Gastrocnemius medialis (tissue), 4 donors: ENCODE measurements around the gene ITGAD. TPM values are rescaled to one million over a fixed set of nuclear protein-coding genes. Genes with fewer than 3 reads are reported as not detected.
"Not testable (repeated sequence)": the region's sequence is repeated elsewhere in the genome, so short reads cannot be mapped to it uniquely, and the experiment has no call there.

Experiments used
- ATAC-seq, 2 donors: fragments of 150-250 bp; one replicate each; pipeline ENCODE4 v1.9.1; 2016
- DNase-seq, 2 donors: peaks; one replicate each; pipeline ENCODE4 v3.0.0-alpha.2; 2019
- H3K27ac ChIP-seq, 4 donors: fragments of 200-600 bp; sonication (generic); 1 replicate in 1 of 4; 2 replicates in 3 of 4; pipeline ENCODE4 v1.5.1; 2016 to 2018; ENCODE audit warnings: mild to moderate bottlenecking in 2 of 4, moderate library complexity in 1 of 4
- H3K27me3 ChIP-seq, 3 donors: fragments of 200-600 bp; sonication (generic) in 2 of 3; 1 replicate in 1 of 3; 2 replicates in 2 of 3; pipeline versions ENCODE4 v1.5.1 to v1.6.0; 2016 to 2019; ENCODE audit warnings: mild to moderate bottlenecking in 1 of 3, moderate library complexity in 1 of 3
- H3K36me3 ChIP-seq, 2 donors: fragments of 200-600 bp; sonication (generic) in 1 of 2; one replicate each; pipeline ENCODE4 v1.5.1; 2017 to 2018
- H3K4me1 ChIP-seq, 2 donors: fragments of 200-600 bp; sonication (generic) in 1 of 2; one replicate each; pipeline ENCODE4 v1.5.1; 2016 to 2017; ENCODE audit warnings: mild to moderate bottlenecking in 2 of 2
- H3K4me3 ChIP-seq, 4 donors: fragments of 200-600 bp; sonication (generic) in 3 of 4; 1 replicate in 1 of 4; 2 replicates in 3 of 4; pipeline ENCODE4 v1.5.1; 2016 to 2019; ENCODE audit warnings: mild to moderate bottlenecking in 2 of 4
- H3K9me3 ChIP-seq, 3 donors: fragments of 200-600 bp; sonication (generic) in 2 of 3; 1 replicate in 1 of 3; 2 replicates in 2 of 3; pipeline ENCODE4 v1.5.1; 2016 to 2019
- POLR2A ChIP-seq, 2 donors: fragments of 450-650 bp; IDR thresholded peaks; one replicate each; pipeline ENCODE4 v1.6.1; 2017; ENCODE audit warnings: antibody characterized with exemption in 2 of 2, mild to moderate bottlenecking in 2 of 2, moderate library complexity in 2 of 2
- in situ Hi-C, 4 donors: fragments of 200-750 bp; cut with MboI; loops; one replicate each; pipeline versions ENCODE4 v1.15.0 to v1.8.0; 2017; ENCODE audit warnings: low sequenced_read_pairs in 4 of 4
- intact Hi-C: fragments of 100-400 bp; cut with DNase I; formaldehyde crosslinking; loops from one replicate; pipeline ENCODE4 v1.15.1; 2023; ENCODE audit warnings: low total_unique reads
- total RNA-seq, 4 donors: library from RNA; depleted of rRNA; stranded (reverse); fragments of >200 nt; gene quantifications; one replicate each; pipeline versions ENCODE4 v1.1.0 to v1.2.3, GENCODE V29; 2016
- TF ChIP-seq, protein P1 (sequence below), 5 experiments: fragments of 450-650 bp in 3 of 5; fragments of 200-600 bp in 2 of 5; sonication (generic) in 2 of 5; IDR thresholded peaks in 4 of 5; conservative IDR thresholded peaks in 1 of 5; 1 replicate in 4 of 5; 2 replicates in 1 of 5; pipeline ENCODE4 v1.5.1; 2016 to 2019; ENCODE audit warnings: antibody characterized with exemption in 5 of 5, mild to moderate bottlenecking in 3 of 5, moderate library complexity in 3 of 5

The ITGAD gene
- total RNA-seq, 4 donors from 2014 or later: not detected

DNA sequence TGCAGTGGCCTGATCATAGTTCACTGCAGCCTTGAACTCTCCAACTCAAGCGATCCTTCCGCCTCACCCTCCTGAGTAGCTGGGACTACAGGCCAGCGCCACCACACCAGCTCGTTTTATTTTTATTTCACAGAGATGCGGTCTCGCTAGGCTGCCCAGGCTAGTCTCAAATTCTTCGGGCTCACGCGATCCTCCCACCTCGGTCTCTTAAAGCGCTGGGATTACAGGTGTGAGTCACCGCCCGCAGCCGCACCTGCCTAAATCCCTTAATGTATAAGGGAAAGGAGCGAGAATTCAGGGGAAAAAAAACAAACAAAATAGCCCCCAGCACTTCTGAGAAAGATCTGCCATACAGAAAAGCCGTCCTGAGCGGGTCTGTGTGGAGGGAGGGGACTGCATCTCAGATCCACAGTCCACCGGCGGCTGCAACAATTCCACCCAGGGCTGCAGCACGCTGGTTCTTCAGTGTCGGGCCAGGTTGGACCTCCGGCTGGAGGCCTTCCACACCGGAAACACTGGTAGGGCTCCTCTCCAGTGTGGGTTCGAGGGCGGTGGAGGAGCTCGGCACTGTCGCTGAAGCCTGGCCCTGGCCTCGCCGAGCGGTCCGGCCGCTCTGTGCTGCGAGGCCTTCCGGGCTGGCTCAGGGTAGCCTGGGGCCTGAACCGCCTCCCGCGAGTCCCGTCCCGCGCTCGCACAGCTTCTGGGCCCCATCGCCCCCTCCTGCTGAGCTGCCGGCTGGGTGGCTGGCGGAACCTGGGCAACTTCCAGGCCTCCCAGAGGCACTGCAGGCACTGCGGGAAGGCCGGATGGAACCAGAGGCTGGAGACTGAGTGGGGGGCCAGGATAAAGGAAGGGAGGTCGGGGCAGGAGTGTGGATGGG is 42.4 kb downstream of the ITGAD start:
- no peak overlapping the region for H3K4me3 ChIP-seq
- no peaks in the 10 kb centered on the region for H3K36me3 ChIP-seq
- ATAC-seq: no peak
- intact Hi-C loops (no loop called here), in situ Hi-C loops (loop anchor here in 2 of 4 donors (25.0 kb wide), 2 partner anchors 448 to 473 kb away; partner anchors contain the start of genes HSD3B7 (in 1 of the 2) and SETD1A (in 1 of the 2))
- no peaks in the 10 kb centered on the region for H3K27me3 ChIP-seq
- no peak for TF ChIP-seq POLR2A (IDR thresholded peaks at IDR 0.05)
- TF ChIP-seq, protein P1, sequence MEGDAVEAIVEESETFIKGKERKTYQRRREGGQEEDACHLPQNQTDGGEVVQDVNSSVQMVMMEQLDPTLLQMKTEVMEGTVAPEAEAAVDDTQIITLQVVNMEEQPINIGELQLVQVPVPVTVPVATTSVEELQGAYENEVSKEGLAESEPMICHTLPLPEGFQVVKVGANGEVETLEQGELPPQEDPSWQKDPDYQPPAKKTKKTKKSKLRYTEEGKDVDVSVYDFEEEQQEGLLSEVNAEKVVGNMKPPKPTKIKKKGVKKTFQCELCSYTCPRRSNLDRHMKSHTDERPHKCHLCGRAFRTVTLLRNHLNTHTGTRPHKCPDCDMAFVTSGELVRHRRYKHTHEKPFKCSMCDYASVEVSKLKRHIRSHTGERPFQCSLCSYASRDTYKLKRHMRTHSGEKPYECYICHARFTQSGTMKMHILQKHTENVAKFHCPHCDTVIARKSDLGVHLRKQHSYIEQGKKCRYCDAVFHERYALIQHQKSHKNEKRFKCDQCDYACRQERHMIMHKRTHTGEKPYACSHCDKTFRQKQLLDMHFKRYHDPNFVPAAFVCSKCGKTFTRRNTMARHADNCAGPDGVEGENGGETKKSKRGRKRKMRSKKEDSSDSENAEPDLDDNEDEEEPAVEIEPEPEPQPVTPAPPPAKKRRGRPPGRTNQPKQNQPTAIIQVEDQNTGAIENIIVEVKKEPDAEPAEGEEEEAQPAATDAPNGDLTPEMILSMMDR (IDR thresholded peaks at IDR 0.05 in 4 of 5, conservative IDR thresholded peaks at IDR 0.05 in 1 of 5): no peak
- H3K4me1 ChIP-seq: peaks cover 28% of the 10 kb centered on the region in 2 donors
- H3K9me3 ChIP-seq: no peaks in the 10 kb centered on the region
- H3K27ac ChIP-seq: no peak overlapping the region
- peak in 1 of 2 donors; percentile 12 for DNase-seq

DNA sequence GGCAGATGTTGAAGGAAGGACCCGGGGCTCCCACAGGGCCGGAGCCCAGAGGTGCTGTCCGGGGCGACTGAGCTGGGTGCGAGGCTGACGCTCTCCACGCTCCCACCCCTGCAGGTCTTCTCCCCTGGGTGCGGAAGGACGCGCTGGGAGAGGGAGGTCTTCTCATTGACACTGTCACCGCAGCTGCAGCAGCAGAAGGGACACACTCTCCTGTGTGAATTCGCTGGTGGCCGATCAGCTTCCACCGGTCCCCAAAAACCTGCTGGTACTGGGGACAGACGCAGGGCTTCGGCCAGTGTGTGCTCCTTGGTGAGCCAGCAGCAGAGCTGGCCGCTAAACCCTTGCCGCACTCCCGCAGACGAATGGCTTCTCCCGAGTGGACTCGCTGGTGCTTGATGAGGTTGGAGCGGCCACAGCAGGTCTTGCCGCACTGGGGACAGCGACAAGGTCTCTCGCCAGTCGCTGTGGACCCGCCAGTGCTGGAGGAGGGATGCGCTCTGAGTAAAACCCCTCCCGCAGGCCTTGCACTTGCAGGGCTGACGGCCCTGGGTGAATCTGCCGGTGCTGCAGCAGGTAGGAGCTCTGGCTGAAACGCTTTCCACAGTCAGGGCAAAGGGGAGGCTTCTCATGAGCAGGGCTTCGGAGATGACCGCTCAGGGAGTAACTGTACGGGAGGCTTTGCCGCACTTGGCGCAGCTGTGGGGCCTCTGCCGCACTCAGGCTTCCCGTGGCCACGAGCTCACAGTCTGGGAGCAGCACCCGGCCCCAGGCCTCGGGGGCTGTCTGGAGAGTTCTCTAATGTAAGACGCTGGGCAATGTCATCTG is 43.3 kb downstream of the ITGAD start:
- DNase-seq (peak in 1 of 2 donors; percentile 12), ATAC-seq (no peak)
- H3K36me3 ChIP-seq: no peaks in the 10 kb centered on the region
- no peak overlapping the region for H3K27ac ChIP-seq
- intact Hi-C loops: no loop called here
- TF ChIP-seq POLR2A (IDR thresholded peaks at IDR 0.05): no peak
- in situ Hi-C loops: loop anchor here in 2 of 4 donors (25.0 kb wide), 2 partner anchors 449 to 474 kb away; partner anchors contain the start of genes HSD3B7 (in 1 of the 2) and SETD1A (in 1 of the 2)
- H3K4me3 ChIP-seq: no peak overlapping the region
- peaks cover 20 to 24% of the 10 kb centered on the region in 2 donors for H3K4me1 ChIP-seq
- no peaks in the 10 kb centered on the region for H3K27me3 ChIP-seq
- H3K9me3 ChIP-seq: no peaks in the 10 kb centered on the region

- intact Hi-C loops: no loop called here
- TF ChIP-seq POLR2A (IDR thresholded peaks at IDR 0.05): no peak
- TF ChIP-seq, protein P1 (IDR thresholded peaks at IDR 0.05 in 4 of 5, conservative IDR thresholded peaks at IDR 0.05 in 1 of 5): no peak
- Histone ChIP-seq H3K36me3 (no peaks in the 10 kb centered on the region), H3K9me3 (no peaks in the 10 kb centered on the region), H3K27ac (peak overlapping the region; percentile 65 to 94 (median 79)), H3K27me3 (no peaks in the 10 kb centered on the region), H3K4me3 (no peak overlapping the region), H3K4me1 (peaks cover 19 to 20% of the 10 kb centered on the region in 2 donors)
- DNase-seq (no peak), ATAC-seq (no peak)
- in situ Hi-C loops: loop anchor here in 2 of 4 donors (25.0 kb wide), 2 partner anchors 451 to 476 kb away; partner anchors contain the start of genes HSD3B7 (in 1 of the 2) and SETD1A (in 1 of the 2)
These were observed 45.3 kb downstream of the ITGAD start for GRCh38 chr16:31438414-31438813.

DNA sequence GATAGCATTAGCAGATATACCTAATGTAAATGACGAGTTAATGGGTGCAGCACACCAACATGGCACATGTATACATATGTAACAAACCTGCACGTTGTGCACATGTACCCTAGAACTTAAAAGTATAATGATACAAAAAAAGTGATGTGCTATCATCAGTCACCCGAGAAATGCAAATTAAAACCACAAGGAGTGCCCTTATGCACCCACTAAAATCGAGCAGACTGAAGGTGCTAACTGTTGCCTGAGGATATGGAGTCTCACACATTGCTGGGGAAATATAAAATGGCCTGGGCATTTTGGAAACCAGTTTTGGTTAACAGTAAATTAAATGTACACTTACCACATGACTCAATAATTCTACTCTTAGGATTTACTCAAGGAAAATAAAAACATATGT is 45.9 kb downstream of the ITGAD start:
- H3K4me3 ChIP-seq, DNase-seq, H3K9me3 ChIP-seq, H3K27me3 ChIP-seq, ATAC-seq, H3K36me3 ChIP-seq, intact Hi-C loops: not testable (repeated sequence)
- in situ Hi-C loops: loop anchor here in 2 of 4 donors (25.0 kb wide), 2 partner anchors 452 to 477 kb away; partner anchors contain the start of genes HSD3B7 (in 1 of the 2) and SETD1A (in 1 of the 2)
- H3K4me1 ChIP-seq: peaks cover 19 to 21% of the 10 kb centered on the region in 2 donors
- H3K27ac ChIP-seq: peak overlapping the region; percentile 87 to 99 (median 96)

DNA sequence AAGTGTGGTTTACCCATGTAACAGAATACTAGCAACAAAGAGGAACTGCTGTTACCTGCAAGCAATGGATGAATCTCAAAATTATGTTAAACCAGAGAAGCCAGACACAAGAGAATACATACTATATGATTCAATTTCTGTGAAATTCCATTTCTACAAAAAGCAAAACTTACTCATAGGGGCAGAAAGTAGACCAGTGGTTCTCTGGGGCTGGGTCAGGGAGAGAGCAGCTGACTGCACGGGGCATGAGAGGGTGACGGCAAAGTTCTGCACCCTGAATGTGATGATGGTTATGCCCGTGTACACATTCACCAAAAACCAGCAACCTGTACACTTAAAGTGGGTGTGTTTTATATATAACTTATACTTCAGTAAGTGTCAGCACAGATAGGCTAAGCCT is 46.4 kb downstream of the ITGAD start:
- DNase-seq (no peak), ATAC-seq (no peak)
- in situ Hi-C loops: loop anchor here in 2 of 4 donors (25.0 kb wide), 2 partner anchors 452 to 477 kb away; partner anchors contain the start of genes HSD3B7 (in 1 of the 2) and SETD1A (in 1 of the 2)
- peak overlapping the region; percentile 87 to 99 (median 96) for H3K27ac ChIP-seq
- H3K9me3 ChIP-seq: no peaks in the 10 kb centered on the region
- intact Hi-C loops: no loop called here
- no peaks in the 10 kb centered on the region for H3K27me3 ChIP-seq
- peaks cover 19 to 21% of the 10 kb centered on the region in 2 donors for H3K4me1 ChIP-seq
- H3K36me3 ChIP-seq: no peaks in the 10 kb centered on the region
- no peak overlapping the region for H3K4me3 ChIP-seq
- TF ChIP-seq, protein P1 (IDR thresholded peaks at IDR 0.05 in 4 of 5, conservative IDR thresholded peaks at IDR 0.05 in 1 of 5): no peak
- TF ChIP-seq POLR2A (IDR thresholded peaks at IDR 0.05): no peak
